Astrocyte of the cerebellum (primary cell): Measurements from ENCODE around the gene ST3GAL5.
A peak's percentile ranks its signal among the peaks of the same experiment; 100 is the strongest.

Experiments used
- DNase-seq: peaks from one replicate; pipeline ENCODE4 v3.0.0-alpha.2; 2011; ENCODE audit warnings: low read depth
- H3K4me3 ChIP-seq: 2 replicates; pipeline ENCODE4 v1.5.1; 2011; ENCODE audit warnings: mild to moderate bottlenecking, low read depth, low read length, moderate library complexity
- in situ Hi-C: cut with HindIII; loops from 2 replicates; pipeline ENCODE4 v1.10.0; 2017; ENCODE audit warnings: low sequenced_read_pairs
- TF ChIP-seq, protein P1 (sequence below): IDR thresholded peaks from 2 replicates; pipeline ENCODE4 v1.5.1; 2012; ENCODE audit warnings: low read length, low read depth, moderate library complexity, mild to moderate bottlenecking; ENCODE audit errors: missing control alignments

The ST3GAL5 gene

DNA sequence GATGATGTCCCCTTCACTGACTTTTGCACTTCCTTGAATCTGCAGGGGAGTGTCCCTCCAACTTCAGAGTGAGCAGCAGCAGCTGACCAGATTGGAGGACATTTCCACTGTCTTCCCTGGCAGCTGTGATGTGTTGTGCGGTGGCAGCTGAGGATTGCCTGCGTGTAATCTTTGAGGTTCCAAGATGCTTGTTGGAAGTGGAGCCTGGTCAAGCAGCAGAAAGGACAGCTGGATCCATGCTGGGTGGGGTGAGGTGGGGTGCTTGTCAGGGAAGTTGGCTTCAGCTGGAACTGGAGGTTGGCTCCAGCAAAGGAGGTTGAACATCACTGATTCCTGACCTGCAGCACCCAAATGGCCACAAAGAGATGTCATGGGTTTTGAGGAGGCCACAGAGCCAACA, 64.8 kb downstream of the ST3GAL5 start:
- TF ChIP-seq, protein P1, sequence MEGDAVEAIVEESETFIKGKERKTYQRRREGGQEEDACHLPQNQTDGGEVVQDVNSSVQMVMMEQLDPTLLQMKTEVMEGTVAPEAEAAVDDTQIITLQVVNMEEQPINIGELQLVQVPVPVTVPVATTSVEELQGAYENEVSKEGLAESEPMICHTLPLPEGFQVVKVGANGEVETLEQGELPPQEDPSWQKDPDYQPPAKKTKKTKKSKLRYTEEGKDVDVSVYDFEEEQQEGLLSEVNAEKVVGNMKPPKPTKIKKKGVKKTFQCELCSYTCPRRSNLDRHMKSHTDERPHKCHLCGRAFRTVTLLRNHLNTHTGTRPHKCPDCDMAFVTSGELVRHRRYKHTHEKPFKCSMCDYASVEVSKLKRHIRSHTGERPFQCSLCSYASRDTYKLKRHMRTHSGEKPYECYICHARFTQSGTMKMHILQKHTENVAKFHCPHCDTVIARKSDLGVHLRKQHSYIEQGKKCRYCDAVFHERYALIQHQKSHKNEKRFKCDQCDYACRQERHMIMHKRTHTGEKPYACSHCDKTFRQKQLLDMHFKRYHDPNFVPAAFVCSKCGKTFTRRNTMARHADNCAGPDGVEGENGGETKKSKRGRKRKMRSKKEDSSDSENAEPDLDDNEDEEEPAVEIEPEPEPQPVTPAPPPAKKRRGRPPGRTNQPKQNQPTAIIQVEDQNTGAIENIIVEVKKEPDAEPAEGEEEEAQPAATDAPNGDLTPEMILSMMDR = no peak
- in situ Hi-C loops = no loop called here
- DNase-seq = no peak
- no peak overlapping the region for H3K4me3 ChIP-seq

DNA sequence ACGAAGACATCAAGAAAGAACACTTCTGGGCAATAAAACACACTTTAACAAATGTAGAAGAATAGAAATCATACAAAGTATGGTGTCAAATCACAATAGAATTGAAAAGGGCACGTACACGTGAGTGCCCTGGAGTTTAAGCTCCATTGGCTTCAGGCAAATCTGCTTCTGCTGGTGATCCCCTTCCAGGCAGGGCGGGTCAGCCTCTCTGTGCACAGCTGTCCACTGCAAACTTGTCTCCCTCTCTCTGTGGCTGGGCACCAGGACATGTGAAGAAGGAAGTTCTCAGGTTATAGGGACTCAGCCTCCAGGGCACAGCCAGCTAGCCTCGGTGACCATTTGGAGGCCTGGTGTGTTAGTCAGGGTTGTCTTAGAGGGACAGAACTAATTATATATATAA, 66.0 kb downstream of the ST3GAL5 start:
- no peak for DNase-seq
- TF ChIP-seq, protein P1 = no peak
- in situ Hi-C loops = no loop called here
- H3K4me3 ChIP-seq = no peak overlapping the region

DNA sequence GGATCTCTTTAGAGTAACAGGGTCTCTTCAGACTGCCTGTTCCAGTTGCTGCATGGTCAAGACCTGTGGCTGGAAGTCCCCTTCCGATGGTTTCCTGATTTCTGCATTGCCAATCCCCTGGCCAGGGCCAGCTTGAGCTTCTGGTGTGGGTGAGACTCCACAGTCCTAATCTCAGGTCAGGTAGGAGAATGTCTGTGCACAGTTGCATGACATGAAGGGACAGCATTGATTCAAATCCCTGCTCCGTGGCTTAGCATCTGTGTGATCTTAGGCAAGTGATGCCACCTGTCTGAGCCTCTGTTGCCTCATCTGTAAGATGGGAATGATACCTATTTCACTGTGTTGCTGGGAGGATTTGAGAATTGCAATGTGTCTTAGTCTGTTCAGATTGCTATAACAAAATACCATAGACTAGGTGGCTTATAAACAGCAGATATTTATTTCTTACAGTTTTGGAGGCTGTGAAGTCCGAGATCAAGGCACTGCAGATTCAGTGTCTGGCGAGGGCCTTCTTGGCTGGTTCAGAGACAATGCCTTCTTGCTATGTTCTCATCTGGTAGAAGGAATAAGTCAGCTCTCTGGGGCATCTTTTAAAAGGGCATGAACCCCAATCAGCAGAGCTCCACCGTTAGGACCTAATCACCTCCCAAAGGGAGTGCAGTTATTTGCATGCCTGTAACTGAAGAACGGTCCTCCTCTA, 68.8 kb downstream of the ST3GAL5 start:
- TF ChIP-seq, protein P1 = no peak
- H3K4me3 ChIP-seq = no peak overlapping the region
- no peak for DNase-seq
- in situ Hi-C loops = loop anchor here (5.0 kb wide), 1 partner anchor 57 kb away; no protein-coding TSS in a partner anchor

DNA sequence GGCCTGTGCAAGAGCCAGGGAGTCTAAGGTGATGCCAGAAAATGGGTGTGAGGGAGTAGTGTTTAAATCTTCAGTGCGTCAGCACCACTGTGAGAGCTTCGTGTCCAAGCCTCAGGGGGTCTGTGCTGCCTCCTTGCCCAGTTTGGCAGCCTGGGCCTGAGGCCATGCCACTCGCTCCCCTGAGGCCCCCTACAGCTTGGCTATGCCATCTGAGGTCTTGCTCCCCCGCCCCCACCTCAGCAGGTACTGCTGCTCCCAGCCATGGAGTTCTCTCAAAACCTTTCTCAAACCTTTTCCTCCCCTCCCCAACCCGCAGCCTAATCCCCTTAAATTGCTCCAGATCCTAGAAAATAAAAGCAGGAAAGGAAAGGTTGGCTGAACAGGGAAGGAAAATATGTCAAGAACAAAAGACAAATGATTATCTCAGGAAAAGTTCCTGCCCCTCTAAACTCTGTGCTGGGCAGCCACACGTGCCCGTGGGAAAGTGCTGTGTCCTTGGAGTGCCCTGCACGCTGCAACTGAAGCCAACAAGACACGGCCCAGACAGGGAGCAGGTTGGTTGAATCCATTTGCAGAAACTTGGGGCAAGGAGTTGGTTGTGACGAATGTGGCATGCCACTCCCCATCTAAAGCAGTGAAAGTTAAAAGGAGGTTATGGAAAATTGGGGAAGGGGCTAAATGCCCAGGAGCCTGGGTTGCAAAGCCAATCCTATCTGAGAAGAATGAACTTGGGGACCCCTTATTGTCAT, 73.8 kb downstream of the ST3GAL5 start:
- no peak for DNase-seq
- TF ChIP-seq, protein P1 = no peak
- H3K4me3 ChIP-seq = no peak overlapping the region
- in situ Hi-C loops = loop anchor here (5.0 kb wide), 1 partner anchor 62 kb away; no protein-coding TSS in a partner anchor

DNA sequence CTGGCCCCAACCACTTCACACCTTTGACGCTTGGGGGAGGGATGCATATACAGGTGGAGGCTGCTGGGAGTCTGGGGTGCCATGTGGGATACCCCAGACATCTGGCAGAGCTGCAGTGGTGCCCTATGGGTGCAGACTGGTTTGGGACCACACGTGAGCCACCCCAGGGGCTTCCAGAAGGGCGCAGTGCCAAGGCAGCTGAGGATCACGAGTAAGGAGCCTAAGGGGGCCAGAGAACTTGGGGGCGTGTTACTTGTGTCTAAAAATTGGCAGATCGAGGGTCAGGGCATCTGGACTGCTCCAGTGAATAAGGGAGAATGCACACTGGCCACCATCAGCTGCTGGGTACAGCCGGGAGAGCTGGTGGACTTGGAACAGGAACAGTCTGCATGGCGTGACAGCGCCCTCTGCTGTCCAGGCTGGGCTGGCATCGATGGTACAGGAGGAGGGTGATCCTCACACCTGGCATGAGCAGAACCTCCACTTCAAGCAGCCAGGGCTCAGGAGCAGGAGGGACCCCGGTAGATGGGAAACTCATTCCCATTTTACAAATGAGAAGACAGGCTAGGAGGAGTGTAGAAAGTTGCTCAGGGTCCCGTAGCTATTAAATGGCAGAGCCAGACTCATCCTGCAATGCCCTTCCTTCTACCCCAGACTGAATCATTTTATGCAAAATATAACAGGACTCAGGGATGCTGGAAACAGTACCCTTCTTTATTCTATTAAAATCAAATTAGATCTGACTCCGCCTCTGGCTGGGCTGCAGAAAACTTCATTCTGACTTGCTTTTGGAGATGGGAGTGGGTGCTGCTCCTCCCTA, 74.6 kb downstream of the ST3GAL5 start:
- H3K4me3 ChIP-seq = no peak overlapping the region
- in situ Hi-C loops = no loop called here
- peak; percentile 81 for DNase-seq
- TF ChIP-seq, protein P1 = peak; percentile 96
